ENCODE data around the gene KRT17. TPM values are rescaled to one million over a fixed set of nuclear protein-coding genes. Genes with fewer than 3 reads are reported as not detected.
"Not testable (repeated sequence)": the region's sequence is repeated elsewhere in the genome, so short reads cannot be mapped to it uniquely, and the experiment has no call there.

Gene KRT17
- total RNA-seq, 1 experiment from 2014 or later: 1.9 TPM

DNA sequence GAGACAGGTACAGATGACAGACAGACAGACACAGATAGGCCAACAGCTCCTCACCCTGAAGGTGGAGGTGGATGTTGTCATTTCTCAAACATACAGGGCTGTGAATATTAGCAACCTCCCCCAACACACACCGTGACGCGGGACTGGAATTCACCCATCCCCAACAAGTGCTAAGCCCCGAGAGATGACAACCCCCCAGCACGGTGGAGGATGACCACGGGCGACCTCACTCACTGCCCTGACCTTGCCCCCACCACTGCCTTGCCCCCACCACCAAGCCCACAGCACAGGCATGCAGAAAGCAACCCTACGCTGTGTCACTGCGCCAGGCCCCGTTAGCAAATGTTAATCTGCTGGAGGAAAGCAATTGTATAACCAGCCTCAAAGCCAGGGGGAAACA lies 4.9 kb upstream of the KRT17 start:
- no TSS peak for BruUV-seq (replicated peaks)
- Histone ChIP-seq H3K36me3 (ENCODE audit: control insufficient read depth, insufficient read depth, low read length) (no peaks in the 10 kb centered on the region), H3K4me1 (ENCODE audit: control insufficient read depth, insufficient read depth, low read length) (peaks cover 7% of the 10 kb centered on the region), H3K27ac (ENCODE audit: low read length) (no peak overlapping the region), H3K4me3 (ENCODE audit: low read depth in 2 of 2, low read length in 2 of 2) (no peak overlapping the region), H3K27me3 (ENCODE audit: control insufficient read depth, insufficient read depth, low read length) (no peaks in the 10 kb centered on the region), H3K9me3 (ENCODE audit: control insufficient read depth, insufficient read depth, low read depth, low read length) (no peaks in the 10 kb centered on the region)
- no peak for DNase-seq (ENCODE audit: low read depth, low spot score)
- ATAC-seq: no peak
- intact Hi-C loops (cut with micrococcal nuclease; ENCODE audit: unreplicated experiment): no loop called here
- no peak for TF ChIP-seq SIN3A (IDR thresholded peaks at IDR 0.05; ENCODE audit: borderline replicate concordance, insufficient read depth, low read depth, low read length)
- TF ChIP-seq POLR2AphosphoS5 (IDR thresholded peaks at IDR 0.05; ENCODE audit: low read depth, low read length): no peak
- TF ChIP-seq TCF7L2 (IDR thresholded peaks at IDR 0.05; ENCODE audit: low read depth, low read length): no peak
- TF ChIP-seq, protein P1, sequence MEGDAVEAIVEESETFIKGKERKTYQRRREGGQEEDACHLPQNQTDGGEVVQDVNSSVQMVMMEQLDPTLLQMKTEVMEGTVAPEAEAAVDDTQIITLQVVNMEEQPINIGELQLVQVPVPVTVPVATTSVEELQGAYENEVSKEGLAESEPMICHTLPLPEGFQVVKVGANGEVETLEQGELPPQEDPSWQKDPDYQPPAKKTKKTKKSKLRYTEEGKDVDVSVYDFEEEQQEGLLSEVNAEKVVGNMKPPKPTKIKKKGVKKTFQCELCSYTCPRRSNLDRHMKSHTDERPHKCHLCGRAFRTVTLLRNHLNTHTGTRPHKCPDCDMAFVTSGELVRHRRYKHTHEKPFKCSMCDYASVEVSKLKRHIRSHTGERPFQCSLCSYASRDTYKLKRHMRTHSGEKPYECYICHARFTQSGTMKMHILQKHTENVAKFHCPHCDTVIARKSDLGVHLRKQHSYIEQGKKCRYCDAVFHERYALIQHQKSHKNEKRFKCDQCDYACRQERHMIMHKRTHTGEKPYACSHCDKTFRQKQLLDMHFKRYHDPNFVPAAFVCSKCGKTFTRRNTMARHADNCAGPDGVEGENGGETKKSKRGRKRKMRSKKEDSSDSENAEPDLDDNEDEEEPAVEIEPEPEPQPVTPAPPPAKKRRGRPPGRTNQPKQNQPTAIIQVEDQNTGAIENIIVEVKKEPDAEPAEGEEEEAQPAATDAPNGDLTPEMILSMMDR (IDR thresholded peaks at IDR 0.05): no peak
- TF ChIP-seq, protein P2, sequence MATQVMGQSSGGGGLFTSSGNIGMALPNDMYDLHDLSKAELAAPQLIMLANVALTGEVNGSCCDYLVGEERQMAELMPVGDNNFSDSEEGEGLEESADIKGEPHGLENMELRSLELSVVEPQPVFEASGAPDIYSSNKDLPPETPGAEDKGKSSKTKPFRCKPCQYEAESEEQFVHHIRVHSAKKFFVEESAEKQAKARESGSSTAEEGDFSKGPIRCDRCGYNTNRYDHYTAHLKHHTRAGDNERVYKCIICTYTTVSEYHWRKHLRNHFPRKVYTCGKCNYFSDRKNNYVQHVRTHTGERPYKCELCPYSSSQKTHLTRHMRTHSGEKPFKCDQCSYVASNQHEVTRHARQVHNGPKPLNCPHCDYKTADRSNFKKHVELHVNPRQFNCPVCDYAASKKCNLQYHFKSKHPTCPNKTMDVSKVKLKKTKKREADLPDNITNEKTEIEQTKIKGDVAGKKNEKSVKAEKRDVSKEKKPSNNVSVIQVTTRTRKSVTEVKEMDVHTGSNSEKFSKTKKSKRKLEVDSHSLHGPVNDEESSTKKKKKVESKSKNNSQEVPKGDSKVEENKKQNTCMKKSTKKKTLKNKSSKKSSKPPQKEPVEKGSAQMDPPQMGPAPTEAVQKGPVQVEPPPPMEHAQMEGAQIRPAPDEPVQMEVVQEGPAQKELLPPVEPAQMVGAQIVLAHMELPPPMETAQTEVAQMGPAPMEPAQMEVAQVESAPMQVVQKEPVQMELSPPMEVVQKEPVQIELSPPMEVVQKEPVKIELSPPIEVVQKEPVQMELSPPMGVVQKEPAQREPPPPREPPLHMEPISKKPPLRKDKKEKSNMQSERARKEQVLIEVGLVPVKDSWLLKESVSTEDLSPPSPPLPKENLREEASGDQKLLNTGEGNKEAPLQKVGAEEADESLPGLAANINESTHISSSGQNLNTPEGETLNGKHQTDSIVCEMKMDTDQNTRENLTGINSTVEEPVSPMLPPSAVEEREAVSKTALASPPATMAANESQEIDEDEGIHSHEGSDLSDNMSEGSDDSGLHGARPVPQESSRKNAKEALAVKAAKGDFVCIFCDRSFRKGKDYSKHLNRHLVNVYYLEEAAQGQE (IDR thresholded peaks at IDR 0.05; ENCODE audit: insufficient read depth in 1 of 2, low read depth in 2 of 2, low read length in 1 of 2): no peak
- ChIA-PET POLR2A (no interaction called here), CTCF (interaction anchor here (1.2 kb wide), 1 partner anchor 20 kb away, joined by 3 read pairs; no protein-coding TSS in a partner anchor)
- in situ Hi-C loops (cut with HindIII; ENCODE audit: low pct_unique_long_range_greater_than_20kb, low sequenced_read_pairs): loop anchor here (25.0 kb wide), 1 partner anchor 92 kb away; the partner anchor contains the start of gene KRT19

DNA sequence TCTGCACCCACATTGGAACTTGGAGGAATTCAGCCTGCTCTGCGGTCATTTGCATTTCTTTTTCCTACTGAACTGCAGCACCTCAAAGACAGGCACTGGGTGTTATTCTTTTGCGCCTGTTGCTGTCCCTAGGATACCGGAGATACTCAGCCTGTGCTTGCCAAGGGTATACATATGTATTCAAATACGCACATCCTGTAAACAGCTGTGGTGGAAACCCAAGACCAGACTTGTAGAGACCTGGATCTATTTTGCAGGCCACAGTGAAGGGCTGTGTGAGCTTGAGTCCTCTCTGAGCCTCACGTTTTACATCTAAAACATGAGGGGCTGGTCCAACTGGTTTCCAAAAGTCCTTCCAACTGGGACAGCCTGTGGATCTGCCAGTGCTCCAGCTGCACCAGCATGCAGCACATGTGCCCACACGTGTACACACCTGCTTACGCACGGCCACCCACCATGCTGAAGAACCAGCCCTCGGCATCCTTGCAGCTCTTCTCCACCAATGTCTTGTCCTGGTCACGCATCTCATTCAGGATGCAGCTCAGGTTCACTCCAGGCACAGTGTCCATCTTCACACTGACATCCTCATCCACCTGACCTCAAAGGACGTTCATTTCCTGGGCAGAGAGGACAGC lies 4.4 kb upstream of the KRT17 start:
- CTCF ChIA-PET: interaction anchor here (1.2 kb wide), 1 partner anchor 20 kb away, joined by 3 read pairs; no protein-coding TSS in a partner anchor
- DNase-seq (ENCODE audit: low read depth, low spot score): not testable (repeated sequence)
- in situ Hi-C loops (cut with HindIII; ENCODE audit: low pct_unique_long_range_greater_than_20kb, low sequenced_read_pairs): loop anchor here (25.0 kb wide), 1 partner anchor 91 kb away; the partner anchor contains the start of gene KRT19

DNA sequence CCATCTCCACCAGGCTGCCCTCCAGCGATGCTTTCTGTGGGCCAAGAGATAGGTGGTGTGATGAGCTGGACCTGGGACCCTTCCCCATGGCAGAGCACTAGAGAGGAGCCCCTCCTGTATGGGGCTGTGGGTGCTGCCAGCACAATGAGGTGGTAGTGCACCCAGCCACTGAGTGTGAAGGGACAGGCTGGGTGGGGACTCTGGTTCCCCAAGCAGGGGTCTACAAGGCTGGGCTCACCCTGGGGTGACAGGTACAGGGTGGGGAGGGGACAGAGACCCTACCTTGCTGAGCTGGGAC lies 3.6 kb upstream of the KRT17 start:
- ATAC-seq; H3K4me1 ChIP-seq (ENCODE audit: control insufficient read depth, insufficient read depth, low read length); DNase-seq (ENCODE audit: low read depth, low spot score); intact Hi-C loops (cut with micrococcal nuclease; ENCODE audit: unreplicated experiment); H3K9me3 ChIP-seq (ENCODE audit: control insufficient read depth, insufficient read depth, low read depth, low read length); H3K27ac ChIP-seq (ENCODE audit: low read length); H3K27me3 ChIP-seq (ENCODE audit: control insufficient read depth, insufficient read depth, low read length); H3K4me3 ChIP-seq (ENCODE audit: low read depth in 2 of 2, low read length in 2 of 2); H3K36me3 ChIP-seq (ENCODE audit: control insufficient read depth, insufficient read depth, low read length); POLR2A ChIA-PET; BruUV-seq (replicated peaks): not testable (repeated sequence)
- in situ Hi-C loops (cut with HindIII; ENCODE audit: low pct_unique_long_range_greater_than_20kb, low sequenced_read_pairs): loop anchor here (25.0 kb wide), 1 partner anchor 91 kb away; the partner anchor contains the start of gene KRT19
- CTCF ChIA-PET: interaction anchor here (1.2 kb wide), 1 partner anchor 21 kb away, joined by 3 read pairs; no protein-coding TSS in a partner anchor

More for the DNA sequence above, 4.4 kb upstream of the KRT17 start:
- H3K4me1 ChIP-seq (ENCODE audit: control insufficient read depth, insufficient read depth, low read length); BruUV-seq (replicated peaks); POLR2A ChIA-PET; H3K4me3 ChIP-seq (ENCODE audit: low read depth in 2 of 2, low read length in 2 of 2); H3K36me3 ChIP-seq (ENCODE audit: control insufficient read depth, insufficient read depth, low read length); H3K27me3 ChIP-seq (ENCODE audit: control insufficient read depth, insufficient read depth, low read length); H3K9me3 ChIP-seq (ENCODE audit: control insufficient read depth, insufficient read depth, low read depth, low read length); H3K27ac ChIP-seq (ENCODE audit: low read length); intact Hi-C loops (cut with micrococcal nuclease; ENCODE audit: unreplicated experiment); ATAC-seq: not testable (repeated sequence)

All from Panc1 (cell line).